Measurements from ENCODE around the gene MAGEA9B. TPM values are rescaled to one million over a fixed set of nuclear protein-coding genes. Genes with fewer than 3 reads are reported as not detected.
"Not testable (repeated sequence)": the region's sequence is repeated elsewhere in the genome, so short reads cannot be mapped to it uniquely, and the experiment has no call there.

The MAGEA9B gene
- polyA plus RNA-seq, 4 donors = 0.08 TPM; not detected in 3

DNA sequence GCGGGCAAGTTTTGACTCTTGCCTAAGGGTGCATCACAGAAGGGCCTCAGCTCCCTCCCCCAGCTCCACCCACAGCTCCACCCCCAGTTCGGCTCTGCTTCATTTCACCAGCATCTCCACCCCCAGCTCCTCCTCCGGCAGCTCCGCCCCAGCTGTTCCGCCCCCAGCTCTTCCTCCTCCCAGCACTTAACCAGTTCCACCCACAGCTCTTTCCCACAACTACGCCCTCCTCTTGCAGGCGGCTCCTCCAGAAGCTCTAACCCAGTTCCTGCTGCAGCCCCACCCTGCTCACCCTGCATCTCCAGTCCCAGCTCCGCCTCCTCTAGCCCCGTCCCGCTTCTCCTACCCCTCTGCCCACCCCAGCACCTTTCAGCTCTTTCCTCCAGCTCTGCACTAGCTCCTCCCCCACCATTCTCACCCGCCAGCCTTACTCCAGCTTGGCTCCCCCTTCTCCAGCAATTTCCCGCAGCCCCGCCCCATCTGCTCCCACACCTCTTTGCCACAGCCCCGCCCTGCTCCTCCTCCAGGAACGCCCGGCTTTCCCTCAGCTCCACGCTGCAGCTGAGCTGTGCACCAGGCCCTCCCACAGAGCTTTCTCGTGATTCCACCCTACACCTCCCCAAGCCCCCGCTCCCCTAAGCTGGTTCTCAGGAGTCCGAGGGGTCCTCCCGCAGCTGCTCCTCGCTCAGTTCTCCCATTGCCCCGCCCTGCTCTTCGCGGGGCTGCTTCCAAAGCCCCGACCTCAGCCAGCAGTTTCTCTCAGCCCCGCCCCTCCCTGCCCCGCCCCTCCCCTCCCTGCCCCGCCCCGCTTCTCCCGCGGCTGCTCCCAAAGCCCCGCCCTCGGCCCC, 47.8 kb downstream of the MAGEA9B start:
- DNase-seq (ENCODE audit: low read depth in 4 of 4, low spot score in 3 of 4) = peak; percentile 68 to 74 (median 71)

DNA sequence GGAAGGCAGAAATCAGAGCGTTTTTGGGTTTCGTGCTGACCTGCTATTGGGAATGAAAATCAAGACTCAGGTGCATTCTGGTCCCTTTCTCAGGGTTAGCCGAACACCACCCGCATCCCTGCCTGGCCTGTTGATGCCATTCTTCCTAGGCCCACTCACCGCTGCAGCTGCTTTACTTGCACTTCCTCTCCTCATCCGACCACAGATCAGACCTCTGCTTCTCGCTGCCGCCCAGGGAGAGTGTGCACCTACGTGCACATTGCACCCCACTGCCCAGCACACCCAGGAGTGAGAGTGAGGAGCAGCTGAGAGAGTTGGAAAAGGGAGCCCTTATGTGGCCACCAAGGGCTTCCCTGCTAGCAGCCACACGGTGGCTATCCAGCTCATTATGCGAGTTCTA, 49.8 kb downstream of the MAGEA9B start:
- DNase-seq (ENCODE audit: low read depth in 4 of 4, low spot score in 3 of 4) = not testable (repeated sequence)

DNA sequence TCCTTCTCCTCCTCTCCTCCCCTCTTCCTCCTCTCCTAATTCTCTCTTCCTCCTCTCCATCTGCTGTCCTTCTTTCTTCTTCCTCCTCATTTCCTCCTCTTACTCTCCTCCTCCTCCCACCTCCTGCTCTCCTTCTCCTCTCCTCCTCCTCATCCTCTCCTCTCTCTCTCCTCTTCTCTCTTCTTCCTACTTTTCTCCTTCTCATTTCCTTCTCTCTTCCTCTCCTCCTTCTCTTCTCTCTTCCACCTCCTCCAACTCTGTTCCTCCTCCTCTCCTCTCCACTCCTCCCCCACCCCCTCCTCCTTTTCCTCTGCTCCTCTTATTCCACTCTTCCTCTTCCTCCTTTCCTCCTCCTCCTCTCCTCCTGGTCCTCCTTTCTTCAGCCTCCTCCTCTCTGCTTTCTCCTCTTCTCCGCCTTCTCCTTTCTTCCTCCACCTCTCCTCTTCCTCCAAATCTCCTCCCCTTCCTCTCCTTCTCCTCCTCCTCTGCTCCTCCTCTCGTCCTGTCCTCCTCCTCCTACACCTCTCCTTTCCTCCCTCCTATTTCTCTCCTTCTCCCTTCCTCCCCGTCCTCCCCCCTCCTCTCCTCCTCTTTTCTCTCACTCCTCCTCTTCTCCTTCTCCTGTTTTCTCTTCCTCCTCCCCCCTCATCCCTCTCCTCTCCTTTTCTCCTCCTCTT, 52.2 kb downstream of the MAGEA9B start:
- DNase-seq (ENCODE audit: low read depth in 4 of 4, low spot score in 3 of 4) = not testable (repeated sequence)

DNA sequence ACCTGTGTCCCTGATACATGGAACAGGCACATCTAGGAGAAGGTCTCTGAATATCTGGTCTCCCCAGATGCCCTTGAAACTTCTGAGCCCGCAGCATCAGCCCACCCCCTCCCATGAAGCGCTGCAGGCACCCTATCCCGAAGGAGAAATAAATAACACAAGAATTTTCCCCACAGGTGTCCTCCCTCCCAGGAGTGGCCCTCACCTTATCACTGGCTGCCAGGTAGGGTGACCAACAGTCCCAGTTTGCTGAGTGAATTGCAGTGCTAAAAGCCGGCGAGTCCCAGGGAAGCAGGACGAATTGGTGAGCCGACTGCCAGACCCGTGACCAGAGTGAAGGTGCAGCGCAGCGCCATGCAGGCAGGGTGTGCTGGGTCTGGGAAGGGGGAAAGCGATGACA, 53.3 kb downstream of the MAGEA9B start:
- not testable (repeated sequence) for DNase-seq (ENCODE audit: low read depth in 4 of 4, low spot score in 3 of 4)

DNA sequence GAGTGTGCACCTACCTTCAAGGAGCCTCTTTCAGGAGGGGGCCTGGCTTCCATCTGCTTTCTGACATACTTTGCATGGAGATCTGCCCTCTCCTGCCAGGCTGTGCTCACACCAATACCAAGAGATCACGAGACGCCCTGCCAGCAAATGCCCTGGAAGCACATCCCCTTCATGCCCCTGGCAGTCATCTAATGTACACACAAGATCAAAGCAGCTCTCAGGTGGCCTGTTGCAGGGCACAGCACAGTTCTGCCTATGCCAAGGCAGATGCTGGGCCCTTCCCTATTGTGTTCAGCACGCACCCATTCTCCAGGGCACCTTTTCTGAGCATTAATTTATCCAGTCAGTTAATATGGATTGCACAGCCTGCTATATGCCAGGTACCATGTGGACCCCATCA, 54.4 kb downstream of the MAGEA9B start:
- DNase-seq (ENCODE audit: low read depth in 4 of 4, low spot score in 3 of 4) = not testable (repeated sequence)

Other genes starting within 250 kb of the MAGEA9B start
- 10 to 100 TPM; 32.2 to 36.8 (median 35.3) TPM for gene IDS, start 82.2 kb downstream of the MAGEA9B start, polyA plus RNA-seq (ENCODE audit: insufficient read length in 4 of 4)
- gene EOLA1, start 46.4 kb downstream of the MAGEA9B start, polyA plus RNA-seq (ENCODE audit: insufficient read length in 4 of 4) = 10 to 100 TPM; 18.9 to 21.4 (median 20.2) TPM
- gene HSFX3, start 37.5 kb downstream of the MAGEA9B start, polyA plus RNA-seq (ENCODE audit: insufficient read length in 4 of 4) = under 1 TPM in 1 of 4 donors, not detected in 3; 0.12 TPM
- 1 to 10 TPM in 1 of 4 donors, under 1 TPM in 3; 0.46 to 1.4 (median 0.49) TPM for gene HSFX2, start 7.9 kb upstream of the MAGEA9B start, polyA plus RNA-seq (ENCODE audit: insufficient read length in 4 of 4)
- gene TMEM185A, start 44.3 kb upstream of the MAGEA9B start, polyA plus RNA-seq (ENCODE audit: insufficient read length in 4 of 4) = 10 to 100 TPM; 39.8 to 45.3 (median 41.5) TPM
- not detected for gene MAGEA11, start 124.6 kb upstream of the MAGEA9B start, polyA plus RNA-seq (ENCODE audit: insufficient read length in 4 of 4)
- gene HSFX1, start 186.6 kb upstream of the MAGEA9B start, polyA plus RNA-seq (ENCODE audit: insufficient read length in 4 of 4) = 1 to 10 TPM; 2.0 to 2.2 (median 2.2) TPM
- not detected for gene MAGEA9, start 194.5 kb upstream of the MAGEA9B start, polyA plus RNA-seq (ENCODE audit: insufficient read length in 4 of 4)

Measured in right renal pelvis (tissue), 4 donors.